GM12801 (cell line): ENCODE results near the gene LRP5.

Source experiments
- TF ChIP-seq, protein P1 (sequence below): IDR thresholded peaks from one replicate; pipeline ENCODE4 v1.5.1; 2011; ENCODE audit warnings: control low read depth; ENCODE audit not compliant: insufficient read length; ENCODE audit errors: extremely low read depth

LRP5 gene

DNA sequence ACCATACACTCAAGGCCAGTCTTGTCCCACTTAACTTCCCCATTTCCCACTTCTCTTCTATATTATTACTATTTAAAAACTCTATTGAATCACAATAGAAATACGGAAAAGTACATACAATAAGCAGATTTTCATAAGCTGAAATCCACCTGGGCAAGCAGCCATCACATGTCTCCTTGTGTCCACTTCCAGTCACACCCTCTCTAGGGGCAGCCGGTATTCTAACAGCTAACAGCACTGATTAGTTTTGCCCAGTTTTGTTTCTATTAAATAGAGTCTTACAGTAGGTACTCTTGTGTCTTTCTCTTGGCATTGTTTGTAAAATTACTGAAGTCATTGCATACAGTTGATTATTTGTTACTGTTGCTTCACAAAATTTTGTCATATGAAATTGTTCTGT is 185.9 kb downstream of the LRP5 start:
- TF ChIP-seq, protein P1, sequence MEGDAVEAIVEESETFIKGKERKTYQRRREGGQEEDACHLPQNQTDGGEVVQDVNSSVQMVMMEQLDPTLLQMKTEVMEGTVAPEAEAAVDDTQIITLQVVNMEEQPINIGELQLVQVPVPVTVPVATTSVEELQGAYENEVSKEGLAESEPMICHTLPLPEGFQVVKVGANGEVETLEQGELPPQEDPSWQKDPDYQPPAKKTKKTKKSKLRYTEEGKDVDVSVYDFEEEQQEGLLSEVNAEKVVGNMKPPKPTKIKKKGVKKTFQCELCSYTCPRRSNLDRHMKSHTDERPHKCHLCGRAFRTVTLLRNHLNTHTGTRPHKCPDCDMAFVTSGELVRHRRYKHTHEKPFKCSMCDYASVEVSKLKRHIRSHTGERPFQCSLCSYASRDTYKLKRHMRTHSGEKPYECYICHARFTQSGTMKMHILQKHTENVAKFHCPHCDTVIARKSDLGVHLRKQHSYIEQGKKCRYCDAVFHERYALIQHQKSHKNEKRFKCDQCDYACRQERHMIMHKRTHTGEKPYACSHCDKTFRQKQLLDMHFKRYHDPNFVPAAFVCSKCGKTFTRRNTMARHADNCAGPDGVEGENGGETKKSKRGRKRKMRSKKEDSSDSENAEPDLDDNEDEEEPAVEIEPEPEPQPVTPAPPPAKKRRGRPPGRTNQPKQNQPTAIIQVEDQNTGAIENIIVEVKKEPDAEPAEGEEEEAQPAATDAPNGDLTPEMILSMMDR = no peak
